ENCODE data around the gene TUBB4B.

Gene TUBB4B

DNA sequence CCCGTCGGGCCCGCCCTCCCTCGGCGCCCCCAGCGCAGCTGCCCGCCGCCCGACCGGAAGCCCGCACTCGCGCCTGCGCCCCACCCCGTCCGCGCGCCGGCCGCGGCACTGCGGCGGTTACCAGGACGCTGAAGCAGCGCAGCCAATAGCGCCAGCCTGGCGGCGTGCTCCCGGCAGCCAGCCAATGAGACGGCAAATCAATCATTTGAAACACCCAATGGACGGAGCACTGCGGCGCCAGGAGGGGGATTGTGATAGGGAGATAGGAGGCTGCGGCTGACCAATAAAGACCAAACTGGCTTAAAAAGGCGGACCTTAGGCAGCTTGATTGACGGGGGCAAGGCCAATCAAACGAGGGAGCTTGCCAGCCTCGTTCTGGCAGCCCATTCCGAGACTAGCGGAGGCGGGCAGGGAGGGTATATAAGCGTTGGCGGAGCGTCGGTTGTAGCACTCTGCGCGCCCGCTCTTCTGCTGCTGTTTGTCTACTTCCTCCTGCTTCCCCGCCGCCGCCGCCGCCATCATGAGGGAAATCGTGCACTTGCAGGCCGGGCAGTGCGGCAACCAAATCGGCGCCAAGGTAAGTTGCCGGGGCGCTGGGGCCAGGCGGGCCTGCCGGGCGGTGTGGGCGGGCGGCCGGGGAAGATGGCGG, at the start of gene TUBB4B:
TSS of gene TUBB4B (plus strand) at position 447 of the 649 bp plus-strand sequence. CDS start at position 521, 74 bp downstream.
- DNase-seq (ENCODE audit: insufficient read length, low spot score), result peak; percentile 96
- peak; percentile 81 for FAIRE-seq
- TF ChIP-seq CTCF (IDR thresholded peaks at IDR 0.05; ENCODE audit: insufficient read depth, missing control alignments), result no peak

DNA sequence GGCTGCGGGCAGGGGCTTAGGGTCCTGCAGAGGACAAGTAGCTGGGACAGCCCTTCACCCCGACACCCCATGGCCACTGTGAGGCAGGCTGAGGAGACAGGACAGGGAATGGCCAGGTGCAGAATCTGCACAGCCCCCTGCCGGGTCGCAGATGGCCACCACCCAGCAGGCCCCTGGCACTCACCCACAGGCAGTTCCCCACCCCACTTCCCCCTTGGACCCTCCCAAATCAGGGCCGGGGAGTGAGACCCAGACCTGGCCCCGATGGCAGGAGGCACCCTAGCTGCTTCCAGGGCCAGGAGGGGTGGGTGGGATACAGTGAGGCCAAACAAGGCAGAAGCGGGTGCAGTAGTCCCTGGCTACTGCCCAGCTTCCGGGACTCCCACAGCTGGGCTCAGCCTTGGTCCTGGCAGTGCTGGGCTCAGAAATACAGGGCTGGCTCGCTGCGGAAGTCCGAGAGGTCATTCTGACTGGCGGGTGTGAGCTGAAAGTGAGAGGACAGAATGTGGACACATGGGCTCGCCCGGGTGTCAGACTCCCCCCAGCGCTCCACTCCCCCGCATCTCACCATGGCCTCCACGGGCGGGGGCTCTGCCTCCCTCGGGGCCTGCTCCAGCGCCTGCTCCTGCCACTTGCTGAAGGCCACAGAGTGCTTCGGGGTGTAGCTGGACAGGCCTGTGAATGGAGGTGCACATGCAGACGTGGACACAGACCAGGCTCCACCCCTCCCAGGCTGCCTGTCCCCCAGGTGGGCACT, 49.2 kb upstream of the TUBB4B start:
- FAIRE-seq (no peak), DNase-seq (ENCODE audit: insufficient read length, low spot score) (no peak)
- no peak for TF ChIP-seq CTCF (IDR thresholded peaks at IDR 0.05; ENCODE audit: insufficient read depth, missing control alignments)

DNA sequence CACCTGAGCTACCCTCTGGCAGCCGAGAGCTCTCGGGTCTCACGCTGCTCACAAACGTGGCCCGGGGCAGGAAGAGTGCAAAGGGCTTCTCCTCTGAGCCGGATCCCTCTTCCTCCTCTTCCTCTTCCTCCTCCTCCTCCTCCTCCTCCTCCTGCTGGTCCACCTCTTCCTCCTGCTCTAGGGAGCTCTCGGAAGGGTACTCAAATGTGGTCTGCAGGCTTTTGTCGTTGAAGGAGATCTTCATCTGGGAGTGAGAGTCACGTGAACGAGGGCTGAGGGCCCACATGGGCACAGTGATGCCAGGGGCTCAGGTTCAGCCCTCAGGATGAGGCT, 48.7 kb upstream of the TUBB4B start:
- no peak for TF ChIP-seq CTCF (IDR thresholded peaks at IDR 0.05; ENCODE audit: insufficient read depth, missing control alignments)
- FAIRE-seq (no peak), DNase-seq (ENCODE audit: insufficient read length, low spot score) (no peak)

DNA sequence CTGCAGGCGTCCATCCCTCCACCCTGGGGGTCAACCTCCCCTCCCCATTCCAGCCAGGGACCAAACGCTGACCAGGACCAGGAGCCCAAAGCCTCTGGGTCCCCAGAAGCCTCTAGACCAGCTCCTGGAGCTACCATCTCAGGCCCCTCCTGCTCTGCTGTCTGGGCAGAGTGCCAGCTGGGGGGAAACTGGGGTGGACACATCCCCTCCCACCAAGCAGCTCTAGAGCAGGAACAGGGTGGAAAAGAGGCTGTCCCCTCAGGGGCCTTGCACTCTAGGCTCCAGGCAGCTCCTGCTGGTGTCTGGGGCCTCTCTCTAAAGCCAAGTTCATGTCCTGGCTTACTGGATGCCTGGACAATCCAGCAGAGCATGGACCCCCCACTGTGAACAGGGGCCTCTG, 48.2 kb upstream of the TUBB4B start:
- DNase-seq (ENCODE audit: insufficient read length, low spot score) (no peak), FAIRE-seq (no peak)
- TF ChIP-seq CTCF (IDR thresholded peaks at IDR 0.05; ENCODE audit: insufficient read depth, missing control alignments), result no peak

DNA sequence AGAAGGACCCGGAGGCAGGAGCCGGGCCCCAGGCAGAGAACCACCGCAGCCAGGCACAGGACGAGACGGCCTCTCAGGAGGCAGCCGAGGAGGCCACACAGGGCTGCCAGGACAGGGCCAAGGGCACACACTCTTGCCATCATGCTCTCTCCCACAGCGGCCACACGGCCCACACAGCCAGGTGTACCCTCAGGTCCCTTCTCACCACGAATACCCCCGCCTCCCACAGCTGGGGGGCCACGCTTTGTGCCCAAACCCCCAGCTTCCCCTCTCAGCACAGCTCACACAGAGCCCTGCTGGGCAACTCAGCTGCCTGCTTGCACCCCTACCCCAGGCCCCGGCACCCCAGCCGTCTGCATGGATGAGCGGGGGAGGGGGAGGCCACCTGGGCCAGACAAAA, 47.3 kb upstream of the TUBB4B start:
- DNase-seq (ENCODE audit: insufficient read length, low spot score) (no peak), FAIRE-seq (no peak)
- no peak for TF ChIP-seq CTCF (IDR thresholded peaks at IDR 0.05; ENCODE audit: insufficient read depth, missing control alignments)

DNA sequence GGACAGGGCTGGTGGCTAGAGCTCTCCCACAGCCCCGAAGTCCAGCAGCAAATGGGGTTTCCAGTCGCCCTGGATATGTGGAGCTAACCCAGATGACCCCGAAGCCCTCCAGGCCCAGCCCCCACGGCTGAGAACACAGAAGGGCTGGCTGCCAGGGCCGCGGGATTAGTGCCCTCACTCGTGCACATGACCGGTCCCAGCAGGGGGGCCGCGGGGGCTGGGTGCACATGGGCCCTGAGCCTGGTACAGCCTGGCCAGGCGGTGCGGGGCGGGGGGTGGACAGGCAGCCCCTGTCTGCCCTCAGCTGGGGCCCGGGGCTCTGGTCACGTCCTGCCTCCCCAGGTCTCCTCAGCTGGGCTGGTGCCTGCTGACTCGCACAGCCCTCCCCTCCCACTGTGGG, 46.7 kb upstream of the TUBB4B start:
- FAIRE-seq (no peak), DNase-seq (ENCODE audit: insufficient read length, low spot score) (no peak)
- TF ChIP-seq CTCF (IDR thresholded peaks at IDR 0.05; ENCODE audit: insufficient read depth, missing control alignments), result no peak

DNA sequence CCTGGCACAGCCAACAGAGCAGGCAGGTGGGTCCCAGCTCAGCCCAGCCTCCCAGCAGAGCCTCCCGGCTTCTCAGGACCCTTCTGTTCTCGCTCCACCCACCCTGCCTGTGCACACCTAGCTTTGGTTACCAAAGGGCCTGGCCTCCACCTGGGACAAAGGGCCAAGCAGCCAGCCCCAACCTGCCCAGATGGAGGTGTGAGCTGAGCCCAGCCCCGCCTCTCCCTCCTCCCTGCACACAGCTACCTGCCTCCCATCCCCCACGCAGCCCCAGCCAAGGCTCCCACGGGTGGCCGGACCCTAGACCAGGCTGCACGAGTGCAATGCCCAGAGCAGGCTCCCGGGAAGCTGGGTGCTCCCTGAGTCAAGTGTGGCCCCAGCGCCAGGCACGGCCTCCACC, 46.2 kb upstream of the TUBB4B start:
- no peak for FAIRE-seq
- no peak for DNase-seq (ENCODE audit: insufficient read length, low spot score)
- no peak for TF ChIP-seq CTCF (IDR thresholded peaks at IDR 0.05; ENCODE audit: insufficient read depth, missing control alignments)

All from D721Med (cell line).